Right renal pelvis (tissue), 4 donors: Measurements from ENCODE around the gene KEL. TPM values are rescaled to one million over a fixed set of nuclear protein-coding genes. Genes with fewer than 3 reads are reported as not detected.
"Not testable (repeated sequence)": the region's sequence is repeated elsewhere in the genome, so short reads cannot be mapped to it uniquely, and the experiment has no call there.

Experiments
- DNase-seq, 4 donors: peaks; one replicate each; pipeline ENCODE4 v3.0.0-alpha.2; 2013; ENCODE audit warnings: low read depth in 4 of 4, low spot score in 3 of 4, missing footprints in 1 of 4
- polyA plus RNA-seq, 4 donors: library from polyadenylated mRNA; unstranded; fragments of 120-200 nt; gene quantifications; one replicate each; pipeline ENCODE4 v1.2.1, GENCODE V29; 2013; ENCODE audit not compliant: insufficient read length in 4 of 4

Gene KEL
- polyA plus RNA-seq = 1 to 10 TPM; 1.6 to 3.1 (median 2.2) TPM

DNA sequence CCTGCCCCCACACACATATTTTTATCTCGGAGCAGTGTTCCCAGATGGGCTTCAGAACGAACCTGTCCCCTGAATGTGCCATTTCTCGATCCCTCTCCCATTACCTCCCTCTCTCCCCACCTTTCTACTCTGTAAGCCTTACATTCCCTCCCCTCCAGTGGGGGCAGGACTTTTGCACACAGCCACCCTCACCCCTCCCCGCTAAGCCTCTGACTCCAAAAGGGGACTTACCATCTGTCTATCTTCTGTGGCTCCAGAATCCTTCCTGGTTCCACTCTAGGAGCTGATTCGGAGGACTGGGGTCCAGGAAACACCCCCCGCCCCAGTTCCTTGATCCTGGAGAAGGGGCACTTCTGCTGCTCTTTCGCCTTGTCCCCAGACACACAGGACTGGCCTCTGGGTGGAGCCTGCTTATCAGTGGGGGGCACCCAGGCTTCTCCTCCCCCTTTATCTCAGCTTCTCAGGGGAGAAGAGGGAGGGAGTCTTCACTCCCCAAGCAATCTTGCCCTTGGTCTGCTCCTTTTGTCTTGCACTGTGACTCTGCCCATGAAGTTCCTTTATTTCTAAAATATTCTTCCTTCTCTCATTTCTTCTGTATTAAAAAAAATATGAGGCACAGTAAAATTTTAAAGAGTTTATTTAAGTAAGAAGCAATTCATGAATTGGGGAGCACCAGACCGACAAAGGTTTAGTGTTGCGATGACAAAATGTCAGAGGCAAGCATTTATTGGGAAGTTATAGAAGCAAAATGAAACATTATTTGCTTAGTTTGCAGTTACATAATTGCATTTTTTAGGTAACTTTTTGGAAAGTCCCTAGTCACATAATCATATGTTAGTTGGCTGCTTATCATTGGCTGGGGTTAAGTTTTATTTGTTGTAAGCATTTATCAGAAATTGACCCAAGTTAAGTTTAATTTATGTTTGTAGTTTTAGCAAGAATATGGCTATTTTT, at the start of gene KEL:
KEL (minus strand) TSS at position 391 of the 954 bp plus-strand sequence; CDS start at position 234, 157 bp downstream.
- DNase-seq = no peak

DNA sequence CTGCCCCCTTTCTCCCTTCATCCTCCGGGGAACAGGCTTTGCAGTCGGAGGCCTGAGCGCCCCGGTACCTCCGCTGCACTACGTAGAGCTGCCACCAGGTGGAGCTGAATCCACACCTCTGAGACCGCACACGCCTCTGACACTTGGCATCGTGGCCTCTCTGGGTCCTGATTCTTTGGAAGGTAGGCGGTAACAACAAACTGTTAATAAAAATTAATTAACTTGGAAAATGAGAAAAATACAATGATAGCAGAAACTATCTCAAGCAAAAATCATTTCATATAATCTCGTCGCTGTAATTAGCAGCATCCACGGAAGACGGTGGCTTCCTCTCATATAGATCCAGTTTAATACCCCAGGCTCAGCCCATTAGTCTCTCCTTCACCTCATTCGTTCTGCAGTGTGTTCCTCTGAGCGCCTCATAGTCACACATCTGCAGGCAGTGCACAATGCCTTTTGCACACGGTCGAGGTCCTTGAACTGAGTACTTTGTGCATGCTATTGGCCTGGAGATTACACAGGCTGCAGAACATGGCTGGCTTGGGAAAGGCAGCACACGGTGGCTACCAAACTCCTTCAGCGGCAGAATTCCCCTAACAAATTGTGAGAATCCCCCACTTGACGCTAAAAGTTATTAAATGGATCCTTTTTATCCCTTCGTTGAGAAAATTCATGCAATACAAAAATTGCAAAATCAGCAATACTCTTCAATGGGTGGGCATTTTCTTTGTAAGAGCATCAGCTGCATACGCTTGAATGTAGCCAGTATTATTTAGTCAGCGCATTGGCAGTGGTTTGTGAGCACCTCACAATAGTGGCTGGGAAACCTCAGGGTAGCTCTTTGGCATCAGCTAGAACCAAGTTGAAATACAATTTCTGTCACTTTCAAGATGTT, 46.1 kb upstream of the KEL start:
- peak; percentile 45 to 72 (median 48) for DNase-seq

DNA sequence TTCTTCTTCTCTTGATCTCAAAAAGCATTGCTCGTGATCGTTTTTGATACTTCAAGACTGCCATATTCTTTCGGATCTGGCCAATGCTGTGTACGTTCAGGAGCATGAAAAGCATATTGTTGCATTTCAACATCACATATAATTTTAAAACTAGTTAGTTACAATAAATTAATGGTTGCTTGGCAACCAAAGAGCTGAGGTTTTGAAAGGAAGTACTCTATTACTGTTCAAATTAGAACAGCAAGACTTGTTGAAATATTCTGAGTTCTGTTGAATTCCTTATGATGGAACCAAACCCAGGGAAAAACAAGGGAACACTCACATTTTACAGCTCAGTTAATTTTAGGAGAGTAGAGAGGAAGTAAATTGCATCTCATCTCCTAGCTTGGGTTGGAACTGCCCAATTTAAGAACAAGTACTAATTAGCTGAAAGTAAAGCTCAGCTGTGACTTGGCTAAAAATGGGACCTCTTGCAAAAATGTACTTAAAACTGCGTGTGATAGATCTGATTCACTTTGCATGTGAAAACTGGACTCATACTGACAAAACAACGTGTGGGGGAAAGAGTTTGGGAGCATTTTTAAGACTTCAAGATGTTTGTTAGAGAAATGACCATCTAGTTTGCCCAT, 43.6 kb upstream of the KEL start:
- no peak for DNase-seq

- DNase-seq = peak in 1 of 4 donors; percentile 44
These were observed 41.4 kb upstream of the KEL start for GRCh38 chr7:143003393-143004051.

DNA sequence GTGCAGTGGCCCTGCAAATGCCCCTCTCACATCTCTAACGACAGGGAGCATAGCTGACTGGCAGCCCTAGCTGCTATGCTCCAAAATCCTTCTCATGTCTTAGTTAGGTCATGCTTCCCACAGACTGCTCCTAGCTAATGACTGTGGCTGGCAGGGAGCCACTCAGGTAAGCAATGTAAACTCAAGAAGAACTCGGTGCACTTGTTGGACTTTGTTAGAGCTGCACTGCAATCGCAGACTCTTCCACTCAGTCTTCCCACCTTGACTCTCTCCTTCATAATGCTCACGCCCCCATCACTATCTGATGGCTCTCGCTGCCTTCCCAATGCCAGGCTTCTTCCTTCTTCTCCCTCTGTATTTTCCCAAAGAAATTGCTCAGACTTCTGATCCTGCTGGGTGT, 40.7 kb upstream of the KEL start:
- no peak for DNase-seq

DNA sequence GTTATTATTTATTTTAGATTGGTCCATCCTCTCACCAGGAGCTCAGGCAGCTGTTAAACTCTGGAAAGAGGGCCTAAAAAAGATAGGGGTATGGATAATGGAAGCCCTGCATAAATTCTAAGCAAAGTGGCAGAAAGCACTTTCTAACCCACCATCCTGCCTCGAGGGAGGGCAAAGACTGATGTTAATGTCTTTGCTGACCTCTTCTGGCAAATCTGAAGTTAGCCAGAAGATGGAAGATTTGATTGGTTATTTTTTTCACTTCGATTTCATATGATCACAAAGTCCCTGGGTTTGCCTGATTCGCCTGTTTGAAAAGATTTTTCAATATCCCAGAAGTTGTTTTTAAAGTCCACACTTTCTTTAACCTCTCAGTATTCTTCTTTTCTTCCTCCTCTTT, 39.9 kb upstream of the KEL start:
- DNase-seq = no peak

DNA sequence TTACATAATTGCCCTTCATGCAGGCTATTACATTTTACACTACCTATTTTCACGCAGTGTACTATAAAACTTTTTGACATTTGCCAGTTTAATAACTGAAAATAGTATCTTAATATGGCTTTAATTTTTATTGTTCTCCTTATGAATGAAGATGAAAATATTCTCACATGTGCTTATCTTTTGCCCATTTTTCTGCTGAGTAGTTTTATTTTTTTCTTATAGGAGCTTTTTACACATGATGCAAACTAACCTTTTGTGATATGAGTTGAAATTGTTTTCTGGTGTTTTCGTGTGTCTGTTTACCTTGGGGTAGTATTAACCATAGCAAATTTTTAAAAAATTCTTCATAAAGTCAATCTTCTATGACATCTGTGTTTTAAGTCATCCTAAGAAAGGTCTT, 38.5 kb upstream of the KEL start:
- DNase-seq = no peak

DNA sequence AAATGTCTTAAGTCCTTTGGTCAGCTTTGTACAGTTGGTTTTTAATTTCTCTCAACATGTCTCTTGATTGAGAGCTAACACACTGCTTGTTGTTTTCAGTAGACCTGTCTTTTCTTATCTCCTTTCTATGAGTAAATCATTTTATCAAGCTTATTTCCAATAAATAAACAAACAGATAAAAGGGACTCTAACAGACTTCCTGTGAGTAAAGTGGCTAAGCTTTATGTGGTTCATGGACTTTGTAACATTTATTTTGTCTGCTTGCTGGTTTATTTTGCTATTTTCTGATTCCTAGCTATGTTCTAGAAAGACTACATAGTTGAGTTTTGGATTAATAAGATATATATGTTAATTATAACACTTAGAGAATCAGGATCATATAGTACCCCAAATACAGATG, 37.6 kb upstream of the KEL start:
- no peak for DNase-seq

GRCh38 chr7:142998966-142999365, 36.8 kb upstream of the KEL start:
- DNase-seq = no peak

DNA sequence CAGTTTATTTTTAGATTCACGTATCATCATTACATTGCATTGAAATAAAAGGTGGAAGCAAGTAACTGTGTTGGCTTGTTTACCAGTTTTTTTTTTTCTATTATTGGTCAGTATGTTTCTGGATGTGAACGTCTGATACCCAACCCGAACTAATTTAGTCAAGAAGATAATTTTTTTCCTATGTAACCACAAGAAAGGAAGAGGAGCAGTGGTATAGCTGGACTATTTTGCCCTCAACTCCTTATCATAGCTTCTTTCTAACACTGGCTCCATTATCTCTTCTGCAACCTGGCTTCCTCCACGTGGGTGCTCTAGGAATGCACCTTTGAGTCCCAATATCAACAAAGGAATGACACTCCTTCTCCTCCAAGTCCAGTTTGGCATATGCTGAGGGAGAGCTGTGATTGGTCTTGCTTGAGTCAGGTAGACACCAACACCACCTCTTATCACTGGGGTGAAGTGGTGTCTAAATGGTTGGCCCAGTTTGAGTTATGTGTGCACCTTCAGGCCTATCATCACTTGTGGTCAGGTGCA, 35.4 kb upstream of the KEL start:
- no peak for DNase-seq

DNA sequence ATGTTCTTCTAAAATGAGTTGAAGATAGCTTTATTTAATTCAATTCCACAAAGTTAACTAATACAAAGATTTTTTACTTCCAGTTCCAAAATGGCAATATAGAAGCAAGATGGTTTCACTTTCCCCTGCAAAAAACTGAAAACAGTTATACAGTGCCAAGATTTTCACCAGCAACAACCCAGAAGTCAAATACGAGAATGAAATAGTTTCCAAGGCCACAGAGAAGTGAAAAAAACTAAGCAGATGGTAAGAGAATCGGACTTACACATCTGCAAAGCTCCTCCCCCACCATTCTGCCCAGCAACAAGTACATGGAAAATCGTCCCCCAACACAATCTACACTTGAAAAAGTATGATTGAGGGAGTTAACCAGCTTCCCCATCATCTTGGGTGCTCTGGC, 30.3 kb upstream of the KEL start:
- DNase-seq = no peak

DNA sequence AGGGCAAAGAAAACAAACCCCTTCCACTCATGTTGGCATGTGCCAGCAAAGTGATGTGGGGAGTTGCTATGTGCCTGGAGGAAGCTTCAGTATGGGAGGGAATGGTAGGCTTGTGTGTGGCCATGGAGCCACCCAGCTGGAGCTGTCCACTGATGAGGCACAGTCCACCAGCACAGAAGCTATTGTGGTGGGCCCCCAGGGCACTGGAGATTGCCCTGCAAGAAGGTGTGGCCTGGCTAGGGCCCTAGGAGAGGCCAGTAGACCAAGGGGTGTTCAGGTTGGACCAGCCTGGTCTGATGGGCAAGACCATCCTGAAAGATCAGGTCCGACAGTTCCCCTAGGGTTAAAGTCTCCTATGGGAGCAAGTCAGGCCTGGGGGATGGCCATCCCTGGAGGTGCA, 22.1 kb upstream of the KEL start:
- DNase-seq = no peak

- no peak for DNase-seq
These were observed 21.7 kb upstream of the KEL start for GRCh38 chr7:142983825-142984224.

- not testable (repeated sequence) for DNase-seq
These were observed 16.2 kb upstream of the KEL start for GRCh38 chr7:142978402-142978801.

- no peak for DNase-seq
These were observed 12.5 kb upstream of the KEL start for GRCh38 chr7:142974626-142975025.

- no peak for DNase-seq
These were observed 7.0 kb upstream of the KEL start for GRCh38 chr7:142969183-142969582.

DNA sequence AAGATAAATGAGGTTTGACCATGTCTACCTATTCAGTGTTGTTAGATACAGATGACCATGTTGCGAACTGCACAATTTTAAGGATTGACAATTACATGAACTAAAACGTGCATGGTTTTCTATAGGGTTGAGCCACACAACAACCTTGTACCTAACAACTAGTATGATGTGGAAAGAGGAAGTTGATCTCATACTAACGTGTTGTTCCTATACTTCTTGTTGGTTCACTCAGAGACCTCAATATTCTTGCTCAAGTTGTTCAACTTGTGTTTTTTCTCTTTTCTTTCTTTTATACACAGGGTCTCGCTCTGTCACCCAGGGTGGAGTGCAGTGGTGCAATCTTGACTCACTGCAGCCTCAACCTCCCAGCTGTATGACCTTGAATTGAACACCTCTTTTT, 6.1 kb upstream of the KEL start:
- no peak for DNase-seq

GRCh38 chr7:142964502-142965246, 2.5 kb upstream of the KEL start:
- DNase-seq = no peak

DNA sequence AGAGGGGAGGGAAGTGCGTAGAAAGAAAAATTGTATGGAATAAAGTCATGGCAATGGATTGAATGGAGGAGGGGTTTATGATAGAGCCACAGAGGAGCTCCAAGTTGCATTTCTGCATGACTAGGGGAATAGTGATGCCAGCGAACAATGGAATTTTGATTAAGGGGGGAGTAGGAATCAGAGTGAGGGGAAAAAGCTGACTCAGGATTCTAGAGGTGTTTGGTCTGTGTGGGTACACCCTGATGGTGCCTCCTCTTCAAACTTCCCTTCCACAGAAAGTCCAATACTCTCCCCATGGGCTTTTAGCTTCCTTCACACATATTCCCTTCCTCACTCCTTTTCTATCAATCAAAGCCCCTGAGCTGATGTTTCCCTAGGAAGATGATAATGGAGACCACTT, 1.8 kb upstream of the KEL start:
- no peak for DNase-seq
